Measurements from ENCODE around the gene GRM8.

Gene GRM8

GRCh38 chr7:126809188-126809587 lies 443.6 kb downstream of the GRM8 start:
- Histone ChIP-seq H4K20me1 (ENCODE audit: insufficient read depth, low read length, poor library complexity, severe bottlenecking) (no peaks in the 10 kb centered on the region), H3K9me3 (ENCODE audit: insufficient read depth, low read depth, low read length) (no peaks in the 10 kb centered on the region), H3K36me3 (ENCODE audit: insufficient read depth, low read length) (no peaks in the 10 kb centered on the region), H3K4me1 (ENCODE audit: insufficient read depth, low read length, poor library complexity, severe bottlenecking) (no peaks in the 10 kb centered on the region), H3K27me3 (ENCODE audit: insufficient read depth, low read length, poor library complexity, severe bottlenecking) (no peaks in the 10 kb centered on the region), H3K4me2 (ENCODE audit: low read depth, low read length, poor library complexity, severe bottlenecking) (no peak overlapping the region), H3F3A (ENCODE audit: low read depth) (no peaks in the 10 kb centered on the region), H2AFZ (ENCODE audit: low read length) (no peak overlapping the region), H3K79me2 (ENCODE audit: insufficient read depth, low read length) (no peaks in the 10 kb centered on the region), H3K9me2 (replicated peaks; ENCODE audit: low read depth, low read length) (no peaks in the 10 kb centered on the region), H3K9ac (ENCODE audit: low read depth, low read length, poor library complexity, severe bottlenecking) (no peak overlapping the region), H3K4me3 (ENCODE audit: low read length, poor library complexity, severe bottlenecking) (no peak overlapping the region)
- TF ChIP-seq EZH2phosphoT487 (IDR thresholded peaks at IDR 0.05; ENCODE audit: borderline replicate concordance) (no peak), CTCF (conservative IDR thresholded peaks at IDR 0.05; ENCODE audit: low read length) (no peak)

GRCh38 chr7:126806614-126807013 lies 446.1 kb downstream of the GRM8 start:
- TF ChIP-seq CTCF (conservative IDR thresholded peaks at IDR 0.05; ENCODE audit: low read length) = no peak
- TF ChIP-seq EZH2phosphoT487 (IDR thresholded peaks at IDR 0.05; ENCODE audit: borderline replicate concordance) = no peak
- H3F3A ChIP-seq (ENCODE audit: low read depth) = no peaks in the 10 kb centered on the region
- no peaks in the 10 kb centered on the region for H3K9me3 ChIP-seq (ENCODE audit: insufficient read depth, low read depth, low read length)
- H4K20me1 ChIP-seq (ENCODE audit: insufficient read depth, low read length, poor library complexity, severe bottlenecking) = no peaks in the 10 kb centered on the region
- no peaks in the 10 kb centered on the region for H3K36me3 ChIP-seq (ENCODE audit: insufficient read depth, low read length)
- no peaks in the 10 kb centered on the region for H3K4me1 ChIP-seq (ENCODE audit: insufficient read depth, low read length, poor library complexity, severe bottlenecking)
- no peaks in the 10 kb centered on the region for H3K9me2 ChIP-seq (replicated peaks; ENCODE audit: low read depth, low read length)
- no peak overlapping the region for H3K9ac ChIP-seq (ENCODE audit: low read depth, low read length, poor library complexity, severe bottlenecking)
- H2AFZ ChIP-seq (ENCODE audit: low read length) = no peak overlapping the region
- H3K79me2 ChIP-seq (ENCODE audit: insufficient read depth, low read length) = no peaks in the 10 kb centered on the region
- no peak overlapping the region for H3K4me3 ChIP-seq (ENCODE audit: low read length, poor library complexity, severe bottlenecking)
- no peaks in the 10 kb centered on the region for H3K27me3 ChIP-seq (ENCODE audit: insufficient read depth, low read length, poor library complexity, severe bottlenecking)
- H3K4me2 ChIP-seq (ENCODE audit: low read depth, low read length, poor library complexity, severe bottlenecking) = no peak overlapping the region

DNA sequence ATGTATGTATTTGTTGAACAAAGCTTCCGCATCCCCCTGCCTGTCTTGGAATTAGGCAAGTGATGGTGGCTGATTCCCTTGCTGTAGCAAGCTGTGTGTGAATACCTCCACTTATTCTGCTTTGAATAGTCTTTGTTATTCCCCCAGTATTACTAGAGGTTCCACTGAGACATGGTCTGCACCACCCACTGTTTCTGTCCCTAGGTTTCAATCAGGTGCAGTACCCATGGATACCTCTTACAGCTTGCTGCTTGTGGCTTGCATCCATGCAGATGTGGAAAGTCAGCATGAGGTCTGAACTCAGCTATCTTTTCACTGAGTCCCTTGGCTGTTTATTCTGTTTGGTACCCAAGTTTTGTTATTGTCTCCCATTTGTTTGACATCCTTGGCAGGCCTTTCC lies 447.4 kb downstream of the GRM8 start:
- Histone ChIP-seq H4K20me1 (ENCODE audit: insufficient read depth, low read length, poor library complexity, severe bottlenecking) (no peaks in the 10 kb centered on the region), H3K4me1 (ENCODE audit: insufficient read depth, low read length, poor library complexity, severe bottlenecking) (no peaks in the 10 kb centered on the region), H3K27me3 (ENCODE audit: insufficient read depth, low read length, poor library complexity, severe bottlenecking) (no peaks in the 10 kb centered on the region), H3K36me3 (ENCODE audit: insufficient read depth, low read length) (no peaks in the 10 kb centered on the region), H3K79me2 (ENCODE audit: insufficient read depth, low read length) (no peaks in the 10 kb centered on the region), H3F3A (ENCODE audit: low read depth) (no peaks in the 10 kb centered on the region), H3K4me3 (ENCODE audit: low read length, poor library complexity, severe bottlenecking) (no peak overlapping the region), H3K9me3 (ENCODE audit: insufficient read depth, low read depth, low read length) (no peaks in the 10 kb centered on the region), H2AFZ (ENCODE audit: low read length) (no peak overlapping the region), H3K4me2 (ENCODE audit: low read depth, low read length, poor library complexity, severe bottlenecking) (no peak overlapping the region), H3K9me2 (replicated peaks; ENCODE audit: low read depth, low read length) (no peaks in the 10 kb centered on the region), H3K9ac (ENCODE audit: low read depth, low read length, poor library complexity, severe bottlenecking) (no peak overlapping the region)
- no peak for TF ChIP-seq EZH2phosphoT487 (IDR thresholded peaks at IDR 0.05; ENCODE audit: borderline replicate concordance)
- TF ChIP-seq CTCF (conservative IDR thresholded peaks at IDR 0.05; ENCODE audit: low read length) = no peak
